HEK293T (cell line): ENCODE data around the gene KRT5.
A peak's percentile ranks its signal among the peaks of the same experiment; 100 is the strongest.
"Not testable (repeated sequence)": the region's sequence is repeated elsewhere in the genome, so short reads cannot be mapped to it uniquely, and the experiment has no call there.

Experiments used
- CTCF ChIA-PET: fragments of 350-600 bp; formaldehyde crosslinking; extraction: SDS; loops from one replicate; lab custom pipeline; 2021; ENCODE audit warnings: antibody characterized with exemption, inconsistent platforms; lab: Yijun Ruan, JAX
- POLR2A ChIA-PET: fragments of 350-600 bp; formaldehyde crosslinking; extraction: SDS; loops from one replicate; lab custom pipeline; 2020; ENCODE audit warnings: antibody characterized with exemption, inconsistent platforms; lab: Yijun Ruan, JAX
- DNase-seq: peaks from one replicate; pipeline ENCODE4 v3.0.0; 2012; ENCODE audit warnings: mixed read lengths; ENCODE audit errors: extremely low spot score
- ARNT ChIP-seq: fragments of 450-650 bp; IDR thresholded peaks from 2 replicates; pipeline ENCODE4 v1.6.1; 2017; ENCODE audit warnings: mild to moderate bottlenecking
- BHLHE40 ChIP-seq: fragments of 450-650 bp; IDR thresholded peaks from 2 replicates; pipeline ENCODE4 v1.6.1; 2016; ENCODE audit warnings: mild to moderate bottlenecking, moderate library complexity, borderline replicate concordance
- CTBP1 ChIP-seq: fragments of 450-650 bp; IDR thresholded peaks from 2 replicates; pipeline ENCODE4 v1.6.1; 2016; ENCODE audit warnings: borderline replicate concordance
- ELF4 ChIP-seq: fragments of 450-650 bp; IDR thresholded peaks from 2 replicates; pipeline ENCODE4 v1.6.1; 2017; ENCODE audit warnings: antibody characterized with exemption
- FOXA1 ChIP-seq: fragments of 450-650 bp; IDR thresholded peaks from 2 replicates; pipeline ENCODE4 v1.6.1; 2016; ENCODE audit warnings: mild to moderate bottlenecking
- FOXK2 ChIP-seq: fragments of 450-650 bp; IDR thresholded peaks from 2 replicates; pipeline ENCODE4 v1.6.1; 2016; ENCODE audit warnings: mild to moderate bottlenecking
- FOXM1 ChIP-seq: fragments of 450-650 bp; IDR thresholded peaks from 2 replicates; pipeline ENCODE4 v1.6.1; 2017; ENCODE audit warnings: mild to moderate bottlenecking, borderline replicate concordance
- HDGF ChIP-seq: fragments of 450-650 bp; IDR thresholded peaks from 2 replicates; pipeline ENCODE4 v1.6.1; 2017; ENCODE audit warnings: antibody characterized with exemption, borderline replicate concordance
- L3MBTL2 ChIP-seq: fragments of 450-650 bp; conservative IDR thresholded peaks from 2 replicates; pipeline ENCODE4 v1.6.1; 2016; ENCODE audit warnings: mild to moderate bottlenecking
- LEF1 ChIP-seq: fragments of 450-650 bp; IDR thresholded peaks from 2 replicates; pipeline ENCODE4 v1.6.1; 2017; ENCODE audit warnings: mild to moderate bottlenecking, borderline replicate concordance
- NFRKB ChIP-seq: fragments of 450-650 bp; IDR thresholded peaks from 2 replicates; pipeline ENCODE4 v1.6.1; 2016; ENCODE audit warnings: mild to moderate bottlenecking, moderate library complexity
- SP1 ChIP-seq: fragments of 450-650 bp; IDR thresholded peaks from 2 replicates; pipeline ENCODE4 v1.6.1; 2017
- SUZ12 ChIP-seq: fragments of 450-650 bp; IDR thresholded peaks from 2 replicates; pipeline ENCODE4 v1.6.1; 2016; ENCODE audit warnings: mild to moderate bottlenecking
- TARDBP ChIP-seq: fragments of 450-650 bp; IDR thresholded peaks from 2 replicates; pipeline ENCODE4 v1.6.1; 2016
- ZNF384 ChIP-seq: fragments of 450-650 bp; IDR thresholded peaks from 2 replicates; pipeline ENCODE4 v1.6.1; 2016
- TF ChIP-seq, protein P1 (sequence below): fragments of 450-650 bp; IDR thresholded peaks from 2 replicates; pipeline ENCODE4 v1.6.1; 2016

KRT5 gene

DNA sequence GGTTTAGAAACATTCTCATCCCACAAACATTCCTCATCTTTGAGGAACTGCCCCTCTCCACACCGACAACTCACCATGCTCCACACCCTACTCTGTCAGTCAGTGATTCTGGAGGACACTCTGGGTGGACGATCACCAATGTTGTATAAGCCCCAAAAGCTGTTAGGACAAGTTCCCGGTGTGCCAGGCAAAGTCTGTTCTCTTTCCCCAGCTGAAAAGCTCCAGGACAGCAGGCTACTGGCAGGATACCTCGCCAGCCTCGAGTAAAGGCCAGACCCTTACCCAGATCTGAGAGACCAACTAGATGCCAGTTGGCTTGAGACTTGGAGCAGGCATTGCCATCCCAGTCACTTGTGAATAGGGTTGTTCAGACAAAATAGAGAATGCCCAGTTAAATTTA is 12.0 kb downstream of the KRT5 start:
- TF ChIP-seq HDGF, result no peak
- no peak for TF ChIP-seq ARNT
- TF ChIP-seq SUZ12, result no peak
- no peak for TF ChIP-seq ZNF384
- no peak for TF ChIP-seq L3MBTL2
- TF ChIP-seq CTBP1, result no peak
- no peak for TF ChIP-seq ELF4
- no peak for TF ChIP-seq NFRKB
- TF ChIP-seq BHLHE40, result no peak
- no peak for TF ChIP-seq FOXM1
- TF ChIP-seq, protein P1, sequence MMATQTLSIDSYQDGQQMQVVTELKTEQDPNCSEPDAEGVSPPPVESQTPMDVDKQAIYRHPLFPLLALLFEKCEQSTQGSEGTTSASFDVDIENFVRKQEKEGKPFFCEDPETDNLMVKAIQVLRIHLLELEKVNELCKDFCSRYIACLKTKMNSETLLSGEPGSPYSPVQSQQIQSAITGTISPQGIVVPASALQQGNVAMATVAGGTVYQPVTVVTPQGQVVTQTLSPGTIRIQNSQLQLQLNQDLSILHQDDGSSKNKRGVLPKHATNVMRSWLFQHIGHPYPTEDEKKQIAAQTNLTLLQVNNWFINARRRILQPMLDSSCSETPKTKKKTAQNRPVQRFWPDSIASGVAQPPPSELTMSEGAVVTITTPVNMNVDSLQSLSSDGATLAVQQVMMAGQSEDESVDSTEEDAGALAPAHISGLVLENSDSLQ, result no peak
- POLR2A ChIA-PET, result no interaction called here
- CTCF ChIA-PET, result no interaction called here
- DNase-seq, result no peak

DNA sequence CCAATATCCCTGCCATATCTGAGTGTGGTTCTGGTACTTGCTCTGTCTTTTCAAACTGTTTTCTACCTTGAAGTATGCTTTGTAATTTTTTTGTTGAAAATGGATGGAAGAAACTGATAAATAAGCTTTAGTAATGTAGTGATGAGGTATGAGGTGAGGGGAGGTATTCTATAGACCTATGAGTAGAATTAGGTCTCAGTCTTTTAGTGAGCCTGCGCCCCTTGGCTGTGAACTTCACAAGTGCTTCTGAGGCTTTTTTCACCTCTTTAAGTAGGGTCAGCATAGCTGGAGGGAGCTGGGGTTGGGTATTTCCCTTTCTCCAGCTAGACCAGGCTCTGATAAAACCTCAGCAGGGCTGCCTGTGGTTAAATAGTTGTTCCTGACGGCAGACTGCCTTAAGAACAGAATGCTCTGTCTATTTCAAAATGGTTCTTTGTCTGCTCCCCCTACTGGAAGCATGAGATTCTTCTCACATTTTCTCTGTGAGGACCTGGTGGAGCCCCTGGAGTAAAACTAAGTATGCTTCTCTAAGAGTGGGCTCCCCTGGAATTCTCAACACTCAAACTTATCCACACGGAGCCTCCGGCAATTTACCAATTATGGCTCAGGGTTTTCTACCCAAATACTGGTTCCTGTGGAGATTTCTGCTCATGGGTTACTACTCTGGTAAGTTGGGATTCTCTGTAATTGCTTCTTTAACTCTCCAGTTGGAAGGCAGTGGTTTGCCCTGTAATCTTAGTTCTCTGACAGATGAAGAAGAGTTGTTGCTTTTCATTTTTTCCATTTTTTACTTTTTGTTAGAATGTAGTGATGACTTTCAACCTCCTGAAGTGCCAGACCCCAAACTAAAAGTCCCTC is 13.1 kb downstream of the KRT5 start:
- peak; percentile 43 for DNase-seq
- POLR2A ChIA-PET, result no interaction called here
- CTCF ChIA-PET, result interaction anchor here (0.7 kb wide), 2 partner anchors 9 to 479 kb away, joined by 3 read pairs; no protein-coding TSS in a partner anchor
- TF ChIP-seq HDGF, result no peak
- TF ChIP-seq, protein P1, result no peak
- TF ChIP-seq FOXA1, result no peak
- TF ChIP-seq TARDBP, result no peak
- no peak for TF ChIP-seq FOXM1
- TF ChIP-seq FOXK2, result no peak
- no peak for TF ChIP-seq NFRKB
- no peak for TF ChIP-seq LEF1
- TF ChIP-seq ARNT, result no peak
- no peak for TF ChIP-seq ELF4
- no peak for TF ChIP-seq SP1
- no peak for TF ChIP-seq CTBP1
- no peak for TF ChIP-seq BHLHE40
- no peak for TF ChIP-seq L3MBTL2
- TF ChIP-seq ZNF384, result no peak
- TF ChIP-seq SUZ12, result no peak

DNA sequence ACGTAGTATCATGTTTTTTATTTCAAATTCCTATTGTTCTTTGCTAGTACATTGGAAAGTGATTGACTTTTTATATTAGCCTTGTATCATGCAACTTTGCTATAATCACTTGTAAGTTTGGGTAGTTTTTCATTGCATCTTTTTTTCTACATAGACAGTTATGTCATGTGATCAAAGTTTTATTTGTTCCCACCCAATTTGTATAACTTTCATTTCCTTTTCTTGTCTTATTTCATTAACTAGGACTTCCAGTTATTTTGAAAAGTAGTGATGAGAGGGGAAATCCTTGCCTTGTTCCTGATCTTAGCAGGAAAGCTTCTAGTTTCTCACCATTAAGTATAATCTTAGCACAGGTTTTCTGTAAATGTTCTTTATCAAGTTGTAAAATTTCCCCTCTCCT is 17.3 kb downstream of the KRT5 start:
- DNase-seq, result no peak
- ChIA-PET POLR2A (no interaction called here), CTCF (no interaction called here)
- TF ChIP-seq FOXK2 (no peak), ZNF384 (no peak), CTBP1 (no peak), HDGF (no peak), L3MBTL2 (no peak), FOXM1 (no peak), SUZ12 (no peak), BHLHE40 (no peak), SP1 (no peak), ARNT (no peak), TARDBP (no peak), LEF1 (no peak), FOXA1 (no peak), ELF4 (no peak), NFRKB (no peak)
- TF ChIP-seq, protein P1, result no peak

DNA sequence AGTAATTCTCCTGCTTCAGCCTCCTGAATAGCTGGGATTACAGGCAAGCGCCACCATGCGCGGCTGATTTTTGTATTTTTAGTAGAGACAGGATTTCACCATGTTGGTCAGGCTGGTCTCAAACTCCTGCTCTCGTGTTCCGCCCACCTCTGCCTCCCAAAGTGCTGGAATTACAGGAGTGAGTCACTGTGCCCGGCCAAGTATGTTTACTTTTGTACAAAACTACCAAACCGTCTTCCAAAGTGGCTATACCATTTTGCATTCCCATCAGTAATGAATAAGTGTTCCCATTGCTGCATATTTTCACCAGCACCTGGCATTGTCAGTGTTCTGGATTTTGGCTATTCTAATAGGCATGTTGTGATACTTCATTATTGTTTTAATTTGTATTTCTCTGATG is 18.7 kb downstream of the KRT5 start:
- TF ChIP-seq SUZ12 (no peak), TARDBP (no peak), ARNT (no peak), LEF1 (no peak), BHLHE40 (no peak), FOXK2 (no peak), L3MBTL2 (no peak), FOXM1 (no peak), NFRKB (no peak), HDGF (no peak), FOXA1 (no peak), ZNF384 (no peak), ELF4 (no peak), CTBP1 (no peak), SP1 (no peak)
- TF ChIP-seq, protein P1, result no peak
- ChIA-PET POLR2A (no interaction called here), CTCF (no interaction called here)
- no peak for DNase-seq

DNA sequence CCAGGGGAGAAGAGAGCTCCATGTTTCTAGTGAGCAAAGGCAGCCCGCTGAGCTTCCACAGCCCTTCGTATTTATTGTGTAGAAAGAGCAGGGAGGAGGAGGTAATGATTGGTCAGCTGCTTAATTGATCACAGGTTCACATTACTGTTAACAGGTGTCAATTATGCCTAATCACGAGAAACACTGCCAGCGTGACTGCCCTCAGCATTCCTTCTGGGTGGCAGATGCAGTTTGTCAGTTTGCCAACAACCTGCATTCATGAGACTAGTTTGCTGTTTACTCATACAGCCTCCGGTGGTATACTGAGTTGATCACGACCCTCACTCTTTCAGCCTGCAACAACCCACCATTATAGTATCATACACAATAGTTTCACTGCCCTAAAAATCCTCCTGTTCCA is 19.6 kb downstream of the KRT5 start:
- CTCF ChIA-PET, result not testable (repeated sequence)

More for the DNA sequence above, 19.6 kb downstream of the KRT5 start:
- DNase-seq, POLR2A ChIA-PET: not testable (repeated sequence)
